WERI-Rb-1 (cell line): ENCODE measurements around the gene CYSTM1.
A peak's percentile ranks its signal among the peaks of the same experiment; 100 is the strongest.

Experiments
- DNase-seq: peaks from one replicate; pipeline ENCODE4 v3.0.0-alpha.2; 2020
- H3K27ac ChIP-seq: fragments of 250-450 bp; sonication (Bioruptor Pico); 2 replicates; pipeline ENCODE4 v1.5.1; 2020; ENCODE audit warnings: mild to moderate bottlenecking, moderate library complexity
- H3K27me3 ChIP-seq: fragments of 250-450 bp; sonication (Bioruptor Pico); 2 replicates; pipeline ENCODE4 v1.5.1; 2021; ENCODE audit warnings: mild to moderate bottlenecking, low read depth, moderate library complexity; ENCODE audit not compliant: insufficient read depth, severe bottlenecking
- H3K36me3 ChIP-seq: fragments of 250-450 bp; sonication (Bioruptor Pico); 2 replicates; pipeline ENCODE4 v1.5.1; 2020; ENCODE audit warnings: mild to moderate bottlenecking, moderate library complexity
- H3K4me3 ChIP-seq: 2 replicates; pipeline ENCODE4 v1.5.1; 2011; ENCODE audit warnings: low read depth, mild to moderate bottlenecking, control low read depth, low read length
- H3K9me3 ChIP-seq: fragments of 250-450 bp; sonication (Bioruptor Pico); 2 replicates; pipeline ENCODE4 v1.5.1; 2021; ENCODE audit warnings: mild to moderate bottlenecking, moderate library complexity; ENCODE audit not compliant: severe bottlenecking
- TF ChIP-seq, protein P1 (sequence below): IDR thresholded peaks from 2 replicates; pipeline ENCODE4 v1.5.1; 2011; ENCODE audit warnings: low read depth, mild to moderate bottlenecking, control low read depth, inconsistent platforms, low read length

Gene CYSTM1

DNA sequence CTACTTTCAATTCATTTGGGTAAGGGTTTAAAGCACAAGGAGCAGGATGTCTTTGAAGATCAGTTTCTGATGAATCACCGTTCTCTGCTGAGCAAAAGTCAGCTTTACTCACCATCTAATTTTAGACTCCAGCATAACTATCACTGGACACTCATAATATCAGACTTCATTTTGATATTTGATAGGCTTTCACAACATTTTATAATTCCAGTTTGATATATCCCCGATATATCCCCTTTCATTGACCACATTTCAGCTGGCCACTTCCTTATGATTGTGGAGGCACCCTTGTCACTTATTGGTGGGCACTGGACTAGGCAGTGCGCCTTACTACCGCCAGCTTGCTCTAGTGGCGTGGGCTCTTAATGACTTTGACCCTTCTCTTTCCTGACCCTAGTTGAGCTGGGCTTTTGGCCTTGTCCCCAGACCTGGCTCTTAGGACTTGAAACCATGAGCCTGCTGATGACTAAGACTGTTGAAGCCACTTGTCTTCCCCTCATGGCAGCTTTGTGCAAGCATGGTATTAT, 46.8 kb downstream of the CYSTM1 start:
- Histone ChIP-seq H3K9me3 (no peaks in the 10 kb centered on the region), H3K36me3 (no peaks in the 10 kb centered on the region), H3K27ac (no peak overlapping the region), H3K4me3 (no peak overlapping the region), H3K27me3 (no peaks in the 10 kb centered on the region)
- TF ChIP-seq, protein P1, sequence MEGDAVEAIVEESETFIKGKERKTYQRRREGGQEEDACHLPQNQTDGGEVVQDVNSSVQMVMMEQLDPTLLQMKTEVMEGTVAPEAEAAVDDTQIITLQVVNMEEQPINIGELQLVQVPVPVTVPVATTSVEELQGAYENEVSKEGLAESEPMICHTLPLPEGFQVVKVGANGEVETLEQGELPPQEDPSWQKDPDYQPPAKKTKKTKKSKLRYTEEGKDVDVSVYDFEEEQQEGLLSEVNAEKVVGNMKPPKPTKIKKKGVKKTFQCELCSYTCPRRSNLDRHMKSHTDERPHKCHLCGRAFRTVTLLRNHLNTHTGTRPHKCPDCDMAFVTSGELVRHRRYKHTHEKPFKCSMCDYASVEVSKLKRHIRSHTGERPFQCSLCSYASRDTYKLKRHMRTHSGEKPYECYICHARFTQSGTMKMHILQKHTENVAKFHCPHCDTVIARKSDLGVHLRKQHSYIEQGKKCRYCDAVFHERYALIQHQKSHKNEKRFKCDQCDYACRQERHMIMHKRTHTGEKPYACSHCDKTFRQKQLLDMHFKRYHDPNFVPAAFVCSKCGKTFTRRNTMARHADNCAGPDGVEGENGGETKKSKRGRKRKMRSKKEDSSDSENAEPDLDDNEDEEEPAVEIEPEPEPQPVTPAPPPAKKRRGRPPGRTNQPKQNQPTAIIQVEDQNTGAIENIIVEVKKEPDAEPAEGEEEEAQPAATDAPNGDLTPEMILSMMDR: no peak
- no peak for DNase-seq

GRCh38 chr5:140222416-140222815, 47.4 kb downstream of the CYSTM1 start:
- Histone ChIP-seq H3K4me3 (no peak overlapping the region), H3K27ac (no peak overlapping the region), H3K27me3 (no peaks in the 10 kb centered on the region), H3K9me3 (no peaks in the 10 kb centered on the region), H3K36me3 (no peaks in the 10 kb centered on the region)
- no peak for DNase-seq
- TF ChIP-seq, protein P1: no peak

GRCh38 chr5:140223567-140223966, 48.6 kb downstream of the CYSTM1 start:
- H3K9me3 ChIP-seq: no peaks in the 10 kb centered on the region
- DNase-seq: no peak
- no peak overlapping the region for H3K4me3 ChIP-seq
- H3K27me3 ChIP-seq: no peaks in the 10 kb centered on the region
- no peak overlapping the region for H3K27ac ChIP-seq
- TF ChIP-seq, protein P1: no peak
- no peaks in the 10 kb centered on the region for H3K36me3 ChIP-seq

- no peak for DNase-seq
- H3K27me3 ChIP-seq: no peaks in the 10 kb centered on the region
- H3K4me3 ChIP-seq: no peak overlapping the region
- H3K36me3 ChIP-seq: no peaks in the 10 kb centered on the region
- TF ChIP-seq, protein P1: no peak
- no peaks in the 10 kb centered on the region for H3K9me3 ChIP-seq
- no peak overlapping the region for H3K27ac ChIP-seq
Measured at GRCh38 chr5:140224658-140225057, 49.7 kb downstream of the CYSTM1 start.

DNA sequence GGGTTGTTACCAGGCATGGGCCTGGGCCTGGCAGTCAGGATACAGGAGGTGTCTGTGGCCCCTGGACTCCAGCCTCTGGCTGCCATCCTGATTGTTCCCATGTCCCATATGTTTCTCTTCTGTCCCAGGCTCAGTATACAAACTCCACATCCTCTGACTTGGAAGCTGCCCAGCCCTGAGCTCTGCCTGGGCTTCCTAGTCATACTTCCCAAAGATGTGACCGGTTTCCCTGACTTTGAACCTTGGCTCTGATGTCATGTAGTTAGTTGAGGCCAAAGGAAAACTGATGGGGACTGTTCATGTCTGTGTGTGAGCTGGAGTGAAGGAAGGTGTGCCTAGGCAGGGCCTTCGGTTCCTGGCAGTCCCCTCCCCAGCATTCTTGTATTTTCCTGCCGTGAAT, 50.4 kb downstream of the CYSTM1 start:
- Histone ChIP-seq H3K9me3 (no peaks in the 10 kb centered on the region), H3K4me3 (no peak overlapping the region), H3K36me3 (no peaks in the 10 kb centered on the region), H3K27me3 (no peaks in the 10 kb centered on the region), H3K27ac (no peak overlapping the region)
- no peak for DNase-seq
- TF ChIP-seq, protein P1: no peak

DNA sequence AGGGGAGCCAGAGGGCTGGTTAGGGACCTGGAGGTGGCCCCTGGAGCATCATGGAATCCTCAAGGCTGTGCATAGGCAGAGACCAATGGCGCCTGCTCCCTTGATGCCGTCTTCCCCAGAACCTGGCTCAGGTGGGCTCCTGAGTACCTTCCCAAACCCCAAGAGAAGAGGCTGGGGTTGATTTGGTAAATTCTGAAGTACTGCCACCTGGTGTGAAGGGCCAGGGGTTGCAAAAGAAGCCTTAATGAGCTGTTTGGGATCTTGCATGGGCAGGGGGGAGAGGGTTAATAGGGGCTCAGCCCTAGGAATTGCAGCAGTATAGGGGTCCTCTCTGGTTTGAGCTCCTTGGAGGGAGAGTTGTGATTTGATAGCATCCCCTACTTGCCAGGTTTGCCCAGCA, 52.1 kb downstream of the CYSTM1 start:
- no peak for DNase-seq
- H3K36me3 ChIP-seq: no peaks in the 10 kb centered on the region
- H3K27ac ChIP-seq: no peak overlapping the region
- H3K9me3 ChIP-seq: no peaks in the 10 kb centered on the region
- H3K27me3 ChIP-seq: no peaks in the 10 kb centered on the region
- no peak overlapping the region for H3K4me3 ChIP-seq
- TF ChIP-seq, protein P1: 0 out of 2 replicates have a peak, but pooled peaks have one; percentile 2
